IPS-18a (cell line): Measurements from ENCODE around the gene STX17.

Source experiments
- H3K27ac ChIP-seq: one replicate; pipeline ENCODE4 v1.5.1; 2013; ENCODE audit warnings: low read length
- H3K27me3 ChIP-seq: one replicate; pipeline ENCODE4 v1.6.1; 2013; ENCODE audit warnings: mild to moderate bottlenecking, low read length; ENCODE audit not compliant: control insufficient read depth, insufficient read depth
- H3K36me3 ChIP-seq: one replicate; pipeline ENCODE4 v1.6.1; 2013; ENCODE audit warnings: low read depth, low read length; ENCODE audit not compliant: control insufficient read depth
- H3K4me1 ChIP-seq: one replicate; pipeline ENCODE4 v1.6.1; 2013; ENCODE audit warnings: low read depth, low read length; ENCODE audit not compliant: control insufficient read depth
- H3K4me3 ChIP-seq: one replicate; pipeline ENCODE4 v1.5.1; 2013; ENCODE audit warnings: low read length
- H3K9ac ChIP-seq: one replicate; pipeline ENCODE4 v1.6.1; 2013; ENCODE audit warnings: mild to moderate bottlenecking, low read length, moderate library complexity
- H3K9me3 ChIP-seq: one replicate; pipeline ENCODE4 v1.6.1; 2013; ENCODE audit warnings: low read depth, low read length; ENCODE audit not compliant: control insufficient read depth

Gene STX17

DNA sequence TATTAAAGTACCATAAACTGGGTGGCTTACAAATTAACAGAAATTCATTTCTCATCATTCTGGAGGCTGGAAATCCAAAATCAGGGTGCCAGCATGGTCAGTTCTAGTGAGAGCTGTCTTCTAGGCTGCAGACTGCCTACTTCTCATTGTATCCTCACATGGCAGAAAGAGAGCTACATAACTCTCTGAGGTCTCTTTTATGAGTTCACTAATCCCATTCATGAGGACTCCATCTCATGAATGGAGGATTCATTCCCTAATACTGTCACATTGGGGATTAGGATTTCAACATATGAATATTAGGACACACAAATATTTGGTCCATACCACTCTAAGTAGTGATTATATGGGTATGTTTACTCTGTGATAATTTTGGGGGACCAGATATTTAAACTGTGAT lies 108.4 kb downstream of the STX17 start:
- Histone ChIP-seq H3K9ac (no peak overlapping the region), H3K36me3 (peaks cover 5% of the 10 kb centered on the region), H3K27ac (no peak overlapping the region), H3K9me3 (no peaks in the 10 kb centered on the region), H3K27me3 (no peaks in the 10 kb centered on the region), H3K4me3 (no peak overlapping the region), H3K4me1 (no peaks in the 10 kb centered on the region)

DNA sequence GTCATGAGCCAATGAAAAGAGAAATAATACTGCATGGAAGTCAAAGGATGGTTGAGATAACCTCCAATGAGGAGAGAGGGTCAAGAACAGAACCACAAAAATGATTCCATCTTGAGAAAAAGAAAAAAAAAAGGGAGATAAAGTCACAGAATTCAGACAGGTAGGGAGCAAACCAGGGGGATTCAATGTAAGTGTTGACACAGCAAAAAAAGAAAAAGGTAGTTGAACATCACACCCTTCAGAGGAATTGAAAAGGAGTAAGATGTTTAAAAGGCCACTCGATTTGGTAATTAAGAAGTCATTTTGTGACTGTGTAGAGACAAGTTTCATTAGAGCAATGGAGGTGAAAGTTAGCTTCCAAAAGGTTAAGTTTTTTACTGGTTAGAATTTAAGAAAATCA lies 113.1 kb downstream of the STX17 start:
- peaks cover 5% of the 10 kb centered on the region for H3K36me3 ChIP-seq
- no peak overlapping the region for H3K27ac ChIP-seq

More for the DNA sequence above, 113.1 kb downstream of the STX17 start:
- no peak overlapping the region for H3K4me3 ChIP-seq
- H3K9me3 ChIP-seq, result no peaks in the 10 kb centered on the region
- H3K9ac ChIP-seq, result no peak overlapping the region
- H3K4me1 ChIP-seq, result no peaks in the 10 kb centered on the region
- H3K27me3 ChIP-seq, result no peaks in the 10 kb centered on the region
